Fibroblast of mammary gland (primary cell): Measurements from ENCODE around the gene FAM131C.

Source experiments
- DNase-seq: peaks from one replicate; pipeline ENCODE4 v3.0.0-alpha.2; 2010; ENCODE audit warnings: low read depth
- H3K4me3 ChIP-seq: 2 replicates; pipeline ENCODE4 v1.5.1; 2011; ENCODE audit warnings: low read depth, mild to moderate bottlenecking, low read length, moderate library complexity; ENCODE audit not compliant: control insufficient read depth
- CTCF ChIP-seq: conservative IDR thresholded peaks from 2 replicates; pipeline ENCODE4 v1.5.1; 2011; ENCODE audit warnings: low read depth, low read length, inconsistent platforms; ENCODE audit not compliant: control insufficient read depth, insufficient read depth

Gene FAM131C

GRCh38 chr1:16119504-16119903 lies 46.1 kb upstream of the FAM131C start:
- no peak overlapping the region for H3K4me3 ChIP-seq
- TF ChIP-seq CTCF = no peak
- DNase-seq = no peak

GRCh38 chr1:16118706-16119105 lies 45.3 kb upstream of the FAM131C start:
- H3K4me3 ChIP-seq = no peak overlapping the region
- TF ChIP-seq CTCF = no peak
- DNase-seq = no peak

- no peak for TF ChIP-seq CTCF
- no peak for DNase-seq
- no peak overlapping the region for H3K4me3 ChIP-seq
These were observed 44.5 kb upstream of the FAM131C start for GRCh38 chr1:16117936-16118335.

GRCh38 chr1:16117369-16117768 lies 43.9 kb upstream of the FAM131C start:
- peak; percentile 11 for DNase-seq
- no peak for TF ChIP-seq CTCF
- H3K4me3 ChIP-seq = no peak overlapping the region

- no peak overlapping the region for H3K4me3 ChIP-seq
- no peak for TF ChIP-seq CTCF
- DNase-seq = no peak
These were observed 43.2 kb upstream of the FAM131C start for GRCh38 chr1:16116625-16117024.

- no peak overlapping the region for H3K4me3 ChIP-seq
- TF ChIP-seq CTCF = no peak
- DNase-seq = no peak
These were observed 42.6 kb upstream of the FAM131C start for GRCh38 chr1:16116002-16116401.

GRCh38 chr1:16115468-16115983 lies 42.1 kb upstream of the FAM131C start:
- no peak for TF ChIP-seq CTCF
- DNase-seq = no peak
- H3K4me3 ChIP-seq = no peak overlapping the region
